VCaP (cell line): ENCODE measurements around the gene ITGA6.

ENCODE experiments used
- H3K27ac ChIP-seq: fragments of 450-650 bp; 2 replicates; pipeline ENCODE4 v1.5.1; 2017
- TF ChIP-seq, protein P1 (sequence below): fragments of 450-650 bp; conservative IDR thresholded peaks from 2 replicates; pipeline ENCODE4 v1.5.1; 2017; ENCODE audit warnings: mild to moderate bottlenecking, moderate library complexity

Gene ITGA6

GRCh38 chr2:172429301-172429968 is 2.0 kb downstream of the ITGA6 start:
- TF ChIP-seq, protein P1, sequence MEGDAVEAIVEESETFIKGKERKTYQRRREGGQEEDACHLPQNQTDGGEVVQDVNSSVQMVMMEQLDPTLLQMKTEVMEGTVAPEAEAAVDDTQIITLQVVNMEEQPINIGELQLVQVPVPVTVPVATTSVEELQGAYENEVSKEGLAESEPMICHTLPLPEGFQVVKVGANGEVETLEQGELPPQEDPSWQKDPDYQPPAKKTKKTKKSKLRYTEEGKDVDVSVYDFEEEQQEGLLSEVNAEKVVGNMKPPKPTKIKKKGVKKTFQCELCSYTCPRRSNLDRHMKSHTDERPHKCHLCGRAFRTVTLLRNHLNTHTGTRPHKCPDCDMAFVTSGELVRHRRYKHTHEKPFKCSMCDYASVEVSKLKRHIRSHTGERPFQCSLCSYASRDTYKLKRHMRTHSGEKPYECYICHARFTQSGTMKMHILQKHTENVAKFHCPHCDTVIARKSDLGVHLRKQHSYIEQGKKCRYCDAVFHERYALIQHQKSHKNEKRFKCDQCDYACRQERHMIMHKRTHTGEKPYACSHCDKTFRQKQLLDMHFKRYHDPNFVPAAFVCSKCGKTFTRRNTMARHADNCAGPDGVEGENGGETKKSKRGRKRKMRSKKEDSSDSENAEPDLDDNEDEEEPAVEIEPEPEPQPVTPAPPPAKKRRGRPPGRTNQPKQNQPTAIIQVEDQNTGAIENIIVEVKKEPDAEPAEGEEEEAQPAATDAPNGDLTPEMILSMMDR: peak; percentile 37
- H3K27ac ChIP-seq: peak overlapping the region; percentile 91

DNA sequence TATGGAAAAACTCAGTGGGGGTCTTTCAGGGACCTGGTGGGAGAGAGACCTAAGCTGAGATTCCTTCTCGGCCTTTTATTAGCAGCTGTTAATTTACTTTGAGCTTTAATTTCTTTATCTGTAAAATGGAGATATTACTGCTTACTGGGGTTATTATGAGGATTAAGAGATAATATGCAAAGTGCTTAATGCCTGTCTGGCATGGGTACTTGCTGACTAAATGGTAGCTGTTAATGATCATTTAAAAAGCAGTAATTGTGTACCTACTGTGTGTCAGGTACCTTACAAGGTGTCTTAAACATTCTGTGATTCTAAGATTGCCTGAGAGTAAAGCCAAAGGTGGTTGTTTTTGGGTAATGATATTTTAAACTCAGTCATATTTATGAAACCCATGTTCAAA is 2.6 kb downstream of the ITGA6 start:
- TF ChIP-seq, protein P1: no peak
- peak overlapping the region; percentile 91 for H3K27ac ChIP-seq

- TF ChIP-seq, protein P1: no peak
- H3K27ac ChIP-seq: peak overlapping the region; percentile 91
Observed at GRCh38 chr2:172430678-172431077, 3.3 kb downstream of the ITGA6 start.

DNA sequence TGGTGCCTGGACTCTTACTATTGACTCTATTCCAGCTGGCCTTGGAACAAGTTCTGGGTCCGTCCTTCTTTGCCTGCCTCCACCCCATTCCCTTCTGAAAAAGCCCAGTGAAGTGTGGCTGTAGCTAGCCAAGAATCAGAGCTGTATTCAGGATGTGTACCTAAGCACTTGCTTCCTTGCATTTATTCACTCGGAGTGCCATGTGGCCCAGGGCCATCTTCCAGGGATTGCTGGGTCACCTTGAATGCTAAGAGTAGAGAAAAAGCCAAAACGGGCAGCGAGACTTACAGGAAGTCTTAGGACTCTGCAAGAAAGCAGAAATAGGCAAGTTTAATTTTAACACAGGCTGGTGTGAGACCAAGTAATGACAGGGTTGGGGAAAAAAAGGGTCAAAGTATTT is 4.1 kb downstream of the ITGA6 start:
- TF ChIP-seq, protein P1: no peak
- H3K27ac ChIP-seq: peak overlapping the region; percentile 91

- TF ChIP-seq, protein P1: no peak
- H3K27ac ChIP-seq: peak overlapping the region; percentile 91
Observed at GRCh38 chr2:172431993-172432392, 4.6 kb downstream of the ITGA6 start.

DNA sequence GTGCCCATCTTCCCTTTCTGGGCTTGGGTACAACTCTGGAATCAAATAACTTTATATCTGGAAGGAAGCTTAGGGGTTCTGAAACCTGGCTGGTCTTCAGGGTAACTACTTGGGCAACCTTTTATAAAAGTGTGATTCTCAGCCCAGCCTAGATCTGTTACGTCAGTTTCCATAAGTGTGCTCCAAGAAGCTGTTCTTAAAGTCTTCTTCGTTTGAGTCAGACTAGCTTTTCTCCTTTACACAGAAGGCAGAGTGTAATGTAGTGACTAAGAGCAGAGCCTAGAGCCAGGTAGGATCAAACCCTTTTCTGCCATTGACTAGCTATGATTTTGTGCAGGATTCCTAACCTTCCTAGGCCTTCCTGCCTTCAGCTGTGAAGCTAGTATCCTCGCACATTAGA is 5.8 kb downstream of the ITGA6 start:
- TF ChIP-seq, protein P1: no peak
- H3K27ac ChIP-seq: peak overlapping the region; percentile 10; the same call in 1 of the 2 replicates

DNA sequence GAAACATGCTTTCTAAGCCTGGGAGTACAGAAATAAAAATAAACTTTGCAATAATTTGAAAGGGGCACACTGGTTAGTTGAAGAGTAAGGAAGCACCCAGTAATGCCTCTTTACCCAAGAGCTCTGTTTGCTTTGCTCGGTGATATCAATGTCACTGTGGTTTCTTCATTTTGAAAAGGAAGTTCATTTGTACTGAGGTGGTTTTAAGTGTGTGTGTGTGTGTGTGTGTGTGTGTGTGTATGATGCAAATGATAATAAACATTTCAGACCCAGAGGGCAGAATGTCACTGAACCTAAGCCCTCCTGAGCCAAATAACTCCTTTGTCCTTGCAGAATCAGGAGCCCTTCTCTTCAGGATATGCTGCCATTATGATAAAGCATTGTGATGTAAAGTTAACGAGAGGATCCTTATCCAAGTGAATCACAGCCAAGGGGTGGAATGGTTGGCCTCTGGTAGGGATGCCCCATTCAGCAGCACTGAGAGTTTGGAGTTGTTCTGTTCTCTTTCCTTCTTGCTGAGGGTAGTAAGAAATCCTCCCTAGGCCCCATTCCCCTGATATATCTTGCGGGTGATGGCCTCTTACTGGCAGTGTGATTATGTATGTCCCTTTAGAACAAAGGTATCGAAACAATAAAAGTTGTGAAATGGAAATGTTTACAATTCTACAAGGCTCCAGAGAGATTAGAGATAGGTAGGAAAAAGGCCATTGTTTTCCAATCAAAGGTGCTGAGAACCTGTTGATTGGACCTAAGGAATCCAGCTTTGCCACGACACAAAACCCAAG is 7.6 kb downstream of the ITGA6 start:
- TF ChIP-seq, protein P1: no peak
- H3K27ac ChIP-seq: peak overlapping the region; percentile 13; the same call in 1 of the 2 replicates
